Measurements from ENCODE around the gene FSIP1.
A peak's percentile ranks its signal among the peaks of the same experiment; 100 is the strongest.

FSIP1 gene

DNA sequence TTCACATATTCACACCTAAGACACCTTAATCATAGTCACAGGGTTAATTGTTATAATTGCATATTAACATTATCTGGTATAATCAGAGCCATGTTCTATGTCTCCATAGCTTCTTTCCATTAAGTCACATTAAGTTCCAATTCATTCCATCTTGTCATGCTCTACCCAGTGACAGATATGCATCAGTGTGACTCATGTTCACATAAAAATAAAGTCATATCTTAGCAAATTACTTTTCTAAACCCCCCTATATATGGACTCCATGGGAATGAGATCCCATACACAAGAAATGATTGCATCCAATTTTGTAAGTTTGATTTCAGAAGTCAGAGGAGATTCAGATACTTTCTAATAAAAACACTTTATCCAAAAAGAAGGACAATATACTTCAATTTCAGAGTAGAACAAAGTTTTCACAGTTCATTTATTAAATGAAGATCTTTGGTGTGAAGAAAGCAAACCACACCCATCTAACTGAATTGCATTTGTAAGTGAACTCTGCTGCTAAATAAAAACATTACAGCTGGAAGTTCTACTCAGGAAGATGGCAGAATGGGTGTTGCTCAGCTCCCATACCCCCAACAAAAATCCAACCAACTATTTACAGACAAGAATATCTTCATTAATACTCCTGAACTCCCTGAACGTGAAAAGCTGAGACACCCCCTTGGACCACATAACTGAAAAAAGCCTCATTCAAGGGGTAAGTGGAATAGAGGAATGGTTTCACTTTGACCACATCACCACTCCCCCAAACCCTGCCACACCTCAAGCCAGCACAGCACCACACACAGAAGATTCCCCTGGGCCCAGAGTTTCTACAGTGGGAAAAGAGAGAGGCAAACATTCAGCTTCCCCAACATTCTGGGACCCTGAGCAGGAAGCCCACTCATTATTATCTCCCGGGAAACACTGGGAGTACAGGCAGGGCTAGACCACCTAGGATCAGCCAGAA, 174.2 kb downstream of the FSIP1 start:
- Histone ChIP-seq H3K4me1 (ENCODE audit: insufficient read depth, low read length, severe bottlenecking) (no peaks in the 10 kb centered on the region), H3K27ac (ENCODE audit: low read depth, low read length, poor library complexity, severe bottlenecking) (no peak overlapping the region), H3K4me2 (ENCODE audit: low read length) (no peak overlapping the region), H3F3A (ENCODE audit: insufficient read depth, low read length) (no peaks in the 10 kb centered on the region), H3K9ac (ENCODE audit: low read length) (no peak overlapping the region), H3K4me3 (ENCODE audit: low read depth, low read length, poor library complexity, severe bottlenecking) (no peak overlapping the region), H4K20me1 (ENCODE audit: insufficient read depth, low read length) (no peaks in the 10 kb centered on the region; the same call in 1 of the 2 replicates), H3K79me2 (ENCODE audit: insufficient read depth, low read length) (no peaks in the 10 kb centered on the region), H3K27me3 (ENCODE audit: insufficient read depth, low read length) (no peaks in the 10 kb centered on the region; the same call in 1 of the 2 replicates), H2AFZ (ENCODE audit: low read length) (no peak overlapping the region), H3K9me3 (ENCODE audit: low read length) (peaks cover 3% of the 10 kb centered on the region; the same call in 1 of the 2 replicates), H3K36me3 (ENCODE audit: insufficient read depth, low read length) (no peaks in the 10 kb centered on the region), H3K9me2 (ENCODE audit: low read depth, low read length) (no peaks in the 10 kb centered on the region)
- TF ChIP-seq, protein P1, sequence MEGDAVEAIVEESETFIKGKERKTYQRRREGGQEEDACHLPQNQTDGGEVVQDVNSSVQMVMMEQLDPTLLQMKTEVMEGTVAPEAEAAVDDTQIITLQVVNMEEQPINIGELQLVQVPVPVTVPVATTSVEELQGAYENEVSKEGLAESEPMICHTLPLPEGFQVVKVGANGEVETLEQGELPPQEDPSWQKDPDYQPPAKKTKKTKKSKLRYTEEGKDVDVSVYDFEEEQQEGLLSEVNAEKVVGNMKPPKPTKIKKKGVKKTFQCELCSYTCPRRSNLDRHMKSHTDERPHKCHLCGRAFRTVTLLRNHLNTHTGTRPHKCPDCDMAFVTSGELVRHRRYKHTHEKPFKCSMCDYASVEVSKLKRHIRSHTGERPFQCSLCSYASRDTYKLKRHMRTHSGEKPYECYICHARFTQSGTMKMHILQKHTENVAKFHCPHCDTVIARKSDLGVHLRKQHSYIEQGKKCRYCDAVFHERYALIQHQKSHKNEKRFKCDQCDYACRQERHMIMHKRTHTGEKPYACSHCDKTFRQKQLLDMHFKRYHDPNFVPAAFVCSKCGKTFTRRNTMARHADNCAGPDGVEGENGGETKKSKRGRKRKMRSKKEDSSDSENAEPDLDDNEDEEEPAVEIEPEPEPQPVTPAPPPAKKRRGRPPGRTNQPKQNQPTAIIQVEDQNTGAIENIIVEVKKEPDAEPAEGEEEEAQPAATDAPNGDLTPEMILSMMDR (IDR thresholded peaks at IDR 0.05; ENCODE audit: low read length), result no peak
- no peak for TF ChIP-seq EZH2 (IDR thresholded peaks at IDR 0.05; ENCODE audit: borderline replicate concordance, low read length)

DNA sequence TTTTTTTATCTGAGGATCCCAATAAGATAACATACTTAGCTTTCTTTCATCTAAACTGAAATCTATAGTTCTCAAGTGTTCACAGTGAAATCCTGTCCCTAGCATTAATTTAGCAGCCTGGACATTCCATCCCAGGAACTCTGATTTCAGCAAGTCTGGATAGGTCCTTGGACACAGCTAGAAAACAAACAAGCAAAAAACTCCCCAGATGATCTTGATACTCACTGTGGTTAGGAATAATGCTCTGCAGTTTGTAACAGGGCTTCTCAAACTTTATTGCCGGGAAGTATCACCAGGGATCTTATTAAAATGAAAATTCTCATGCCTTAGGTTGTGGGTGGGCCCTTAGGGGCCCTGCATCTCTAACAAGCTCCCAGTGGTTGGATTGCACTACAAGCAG, 177.5 kb downstream of the FSIP1 start:
- no peaks in the 10 kb centered on the region for H3K9me3 ChIP-seq (ENCODE audit: low read length)
- H3K9ac ChIP-seq (ENCODE audit: low read length), result no peak overlapping the region
- no peak overlapping the region for H3K4me3 ChIP-seq (ENCODE audit: low read depth, low read length, poor library complexity, severe bottlenecking)
- H3K27ac ChIP-seq (ENCODE audit: low read depth, low read length, poor library complexity, severe bottlenecking), result no peak overlapping the region
- H3K4me2 ChIP-seq (ENCODE audit: low read length), result no peak overlapping the region
- H3K79me2 ChIP-seq (ENCODE audit: insufficient read depth, low read length), result no peaks in the 10 kb centered on the region
- TF ChIP-seq EZH2 (IDR thresholded peaks at IDR 0.05; ENCODE audit: borderline replicate concordance, low read length), result no peak
- TF ChIP-seq, protein P1 (IDR thresholded peaks at IDR 0.05; ENCODE audit: low read length), result no peak
- no peaks in the 10 kb centered on the region for H3K36me3 ChIP-seq (ENCODE audit: insufficient read depth, low read length)
- no peaks in the 10 kb centered on the region for H4K20me1 ChIP-seq (ENCODE audit: insufficient read depth, low read length)
- no peaks in the 10 kb centered on the region for H3K9me2 ChIP-seq (ENCODE audit: low read depth, low read length)
- H3K4me1 ChIP-seq (ENCODE audit: insufficient read depth, low read length, severe bottlenecking), result no peaks in the 10 kb centered on the region
- no peak overlapping the region for H2AFZ ChIP-seq (ENCODE audit: low read length)
- no peaks in the 10 kb centered on the region; the same call in 1 of the 2 replicates for H3K27me3 ChIP-seq (ENCODE audit: insufficient read depth, low read length)
- H3F3A ChIP-seq (ENCODE audit: insufficient read depth, low read length), result no peaks in the 10 kb centered on the region

DNA sequence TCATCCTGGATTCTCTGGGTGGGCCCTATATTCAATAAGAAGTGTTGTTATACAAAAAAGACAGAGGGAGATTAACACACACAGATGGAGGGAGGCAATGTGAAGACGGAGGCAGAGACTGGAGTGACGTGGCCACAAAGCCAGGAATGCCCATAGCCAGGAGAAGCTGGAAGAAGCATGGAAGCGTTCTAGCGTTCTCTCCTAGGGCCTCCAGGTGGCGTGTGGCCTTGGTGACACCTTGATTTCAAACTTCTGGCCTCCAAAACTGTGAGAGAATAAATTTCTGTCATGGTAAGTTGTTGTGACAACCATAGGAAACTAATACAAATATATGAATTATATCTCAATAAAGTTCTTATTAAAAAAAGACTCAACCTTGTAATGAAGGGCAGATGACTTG, 180.5 kb downstream of the FSIP1 start:
- TF ChIP-seq EZH2 (IDR thresholded peaks at IDR 0.05; ENCODE audit: borderline replicate concordance, low read length), result no peak
- TF ChIP-seq, protein P1 (IDR thresholded peaks at IDR 0.05; ENCODE audit: low read length), result 0 out of 2 replicates have a peak, but pooled peaks have one; percentile 8
- H3K79me2 ChIP-seq (ENCODE audit: insufficient read depth, low read length), result no peaks in the 10 kb centered on the region
- H2AFZ ChIP-seq (ENCODE audit: low read length), result no peak overlapping the region
- no peak overlapping the region for H3K4me3 ChIP-seq (ENCODE audit: low read depth, low read length, poor library complexity, severe bottlenecking)
- no peaks in the 10 kb centered on the region; the same call in 1 of the 2 replicates for H3K27me3 ChIP-seq (ENCODE audit: insufficient read depth, low read length)
- no peak overlapping the region for H3K9ac ChIP-seq (ENCODE audit: low read length)
- H3K9me3 ChIP-seq (ENCODE audit: low read length), result no peaks in the 10 kb centered on the region
- H4K20me1 ChIP-seq (ENCODE audit: insufficient read depth, low read length), result no peaks in the 10 kb centered on the region
- no peaks in the 10 kb centered on the region for H3F3A ChIP-seq (ENCODE audit: insufficient read depth, low read length)
- H3K27ac ChIP-seq (ENCODE audit: low read depth, low read length, poor library complexity, severe bottlenecking), result no peak overlapping the region
- H3K36me3 ChIP-seq (ENCODE audit: insufficient read depth, low read length), result no peaks in the 10 kb centered on the region
- no peak overlapping the region for H3K4me2 ChIP-seq (ENCODE audit: low read length)
- H3K9me2 ChIP-seq (ENCODE audit: low read depth, low read length), result no peaks in the 10 kb centered on the region
- H3K4me1 ChIP-seq (ENCODE audit: insufficient read depth, low read length, severe bottlenecking), result no peaks in the 10 kb centered on the region
